Ishikawa (cell line): ENCODE measurements around the gene SCN2B.

Experiments
- CREB1 ChIP-seq: IDR thresholded peaks from 2 replicates; pipeline ENCODE4 v1.6.1; 2012; ENCODE audit warnings: low read depth
- EGR1 ChIP-seq: IDR thresholded peaks from 2 replicates; pipeline ENCODE4 v1.6.1; 2012
- EP300 ChIP-seq: IDR thresholded peaks from 2 replicates; pipeline ENCODE4 v1.6.1; 2012; ENCODE audit warnings: borderline replicate concordance
- FOXM1 ChIP-seq: IDR thresholded peaks from 2 replicates; pipeline ENCODE4 v1.6.1; 2012; ENCODE audit warnings: low read depth, borderline replicate concordance
- NFIC ChIP-seq: IDR thresholded peaks from 2 replicates; pipeline ENCODE4 v1.6.1; 2012
- TAF1 ChIP-seq: IDR thresholded peaks from 2 replicates; pipeline ENCODE4 v1.6.1; 2012; ENCODE audit warnings: low read depth, mild to moderate bottlenecking
- TCF12 ChIP-seq: IDR thresholded peaks from 2 replicates; pipeline ENCODE4 v1.6.1; 2012; ENCODE audit warnings: low read depth
- TEAD4 ChIP-seq: IDR thresholded peaks from 2 replicates; pipeline ENCODE4 v1.6.1; 2012
- YY1 ChIP-seq: IDR thresholded peaks from 2 replicates; pipeline ENCODE4 v1.6.1; 2012; ENCODE audit warnings: low read depth
- ZBTB7A ChIP-seq: IDR thresholded peaks from 2 replicates; pipeline ENCODE4 v1.6.1; 2012; ENCODE audit warnings: low read depth
- TF ChIP-seq, protein P1 (sequence below): IDR thresholded peaks from 2 replicates; pipeline ENCODE4 v1.6.1; 2012
- TF ChIP-seq, protein P2 (sequence below): IDR thresholded peaks from 2 replicates; pipeline ENCODE4 v1.6.1; 2012; ENCODE audit warnings: low read depth, mild to moderate bottlenecking
- TF ChIP-seq, protein P3 (sequence below): IDR thresholded peaks from 2 replicates; pipeline ENCODE4 v1.6.1; 2012

Gene SCN2B

DNA sequence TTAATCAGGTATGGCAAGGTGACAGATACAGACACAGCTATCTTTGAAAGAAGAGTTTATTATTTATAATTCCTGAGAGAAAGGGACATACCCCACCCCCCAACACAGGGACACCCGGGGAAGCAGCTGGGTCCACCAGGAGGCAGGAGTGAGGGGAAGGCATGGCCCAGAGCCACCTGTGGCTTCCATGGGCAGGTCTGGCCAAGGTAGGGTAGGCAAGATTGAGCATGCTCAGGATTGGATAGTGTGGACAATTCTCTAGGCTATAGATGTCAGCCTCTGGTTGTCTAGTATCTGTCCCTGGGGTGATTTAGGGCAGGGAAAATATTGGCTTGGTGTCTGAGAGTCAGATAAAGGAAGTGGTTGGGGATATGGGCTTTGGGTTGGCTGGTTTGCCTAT lies 62.2 kb downstream of the SCN2B start:
- TF ChIP-seq NFIC (no peak), ZBTB7A (no peak), YY1 (no peak), EGR1 (no peak), CREB1 (no peak)
- TF ChIP-seq, protein P1, sequence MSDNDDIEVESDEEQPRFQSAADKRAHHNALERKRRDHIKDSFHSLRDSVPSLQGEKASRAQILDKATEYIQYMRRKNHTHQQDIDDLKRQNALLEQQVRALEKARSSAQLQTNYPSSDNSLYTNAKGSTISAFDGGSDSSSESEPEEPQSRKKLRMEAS = no peak
- TF ChIP-seq, protein P2, sequence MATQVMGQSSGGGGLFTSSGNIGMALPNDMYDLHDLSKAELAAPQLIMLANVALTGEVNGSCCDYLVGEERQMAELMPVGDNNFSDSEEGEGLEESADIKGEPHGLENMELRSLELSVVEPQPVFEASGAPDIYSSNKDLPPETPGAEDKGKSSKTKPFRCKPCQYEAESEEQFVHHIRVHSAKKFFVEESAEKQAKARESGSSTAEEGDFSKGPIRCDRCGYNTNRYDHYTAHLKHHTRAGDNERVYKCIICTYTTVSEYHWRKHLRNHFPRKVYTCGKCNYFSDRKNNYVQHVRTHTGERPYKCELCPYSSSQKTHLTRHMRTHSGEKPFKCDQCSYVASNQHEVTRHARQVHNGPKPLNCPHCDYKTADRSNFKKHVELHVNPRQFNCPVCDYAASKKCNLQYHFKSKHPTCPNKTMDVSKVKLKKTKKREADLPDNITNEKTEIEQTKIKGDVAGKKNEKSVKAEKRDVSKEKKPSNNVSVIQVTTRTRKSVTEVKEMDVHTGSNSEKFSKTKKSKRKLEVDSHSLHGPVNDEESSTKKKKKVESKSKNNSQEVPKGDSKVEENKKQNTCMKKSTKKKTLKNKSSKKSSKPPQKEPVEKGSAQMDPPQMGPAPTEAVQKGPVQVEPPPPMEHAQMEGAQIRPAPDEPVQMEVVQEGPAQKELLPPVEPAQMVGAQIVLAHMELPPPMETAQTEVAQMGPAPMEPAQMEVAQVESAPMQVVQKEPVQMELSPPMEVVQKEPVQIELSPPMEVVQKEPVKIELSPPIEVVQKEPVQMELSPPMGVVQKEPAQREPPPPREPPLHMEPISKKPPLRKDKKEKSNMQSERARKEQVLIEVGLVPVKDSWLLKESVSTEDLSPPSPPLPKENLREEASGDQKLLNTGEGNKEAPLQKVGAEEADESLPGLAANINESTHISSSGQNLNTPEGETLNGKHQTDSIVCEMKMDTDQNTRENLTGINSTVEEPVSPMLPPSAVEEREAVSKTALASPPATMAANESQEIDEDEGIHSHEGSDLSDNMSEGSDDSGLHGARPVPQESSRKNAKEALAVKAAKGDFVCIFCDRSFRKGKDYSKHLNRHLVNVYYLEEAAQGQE = no peak

DNA sequence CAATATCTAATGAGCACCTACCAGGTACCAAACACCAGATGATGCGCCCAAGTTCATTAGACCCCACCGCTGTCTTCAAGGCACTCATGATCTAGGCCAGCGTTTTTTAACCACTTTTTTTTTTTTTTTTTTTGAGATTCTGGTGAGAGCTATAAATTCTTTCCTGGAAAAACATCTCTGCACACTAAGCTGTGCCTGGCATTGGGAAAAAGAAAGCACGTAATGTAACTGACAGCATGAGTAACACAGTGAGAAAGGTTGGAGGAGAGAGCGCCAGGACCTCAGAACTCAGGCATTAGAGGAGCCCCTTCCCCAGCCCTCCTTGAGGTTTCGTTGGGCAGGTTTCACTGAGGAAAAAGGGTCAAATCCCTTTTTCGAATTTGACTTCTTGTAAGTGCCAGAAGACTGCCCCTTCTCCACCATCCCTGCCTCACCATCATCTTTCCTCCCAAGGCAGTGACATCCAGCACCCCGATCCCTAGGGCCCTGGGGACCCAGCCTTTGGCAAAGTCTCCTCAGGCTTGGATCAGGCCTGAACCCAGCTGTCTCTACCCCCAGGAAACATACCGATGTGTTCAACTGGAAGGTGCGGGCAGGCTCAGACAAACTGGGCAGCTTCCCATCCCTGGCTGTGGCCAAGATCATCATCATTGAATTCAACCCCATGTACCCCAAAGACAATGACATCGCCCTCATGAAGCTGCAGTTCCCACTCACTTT lies 63.6 kb downstream of the SCN2B start:
- TF ChIP-seq TCF12 = no peak
- TF ChIP-seq, protein P1 = no peak
- TF ChIP-seq CREB1 = no peak
- TF ChIP-seq ZBTB7A = no peak
- TF ChIP-seq, protein P3, sequence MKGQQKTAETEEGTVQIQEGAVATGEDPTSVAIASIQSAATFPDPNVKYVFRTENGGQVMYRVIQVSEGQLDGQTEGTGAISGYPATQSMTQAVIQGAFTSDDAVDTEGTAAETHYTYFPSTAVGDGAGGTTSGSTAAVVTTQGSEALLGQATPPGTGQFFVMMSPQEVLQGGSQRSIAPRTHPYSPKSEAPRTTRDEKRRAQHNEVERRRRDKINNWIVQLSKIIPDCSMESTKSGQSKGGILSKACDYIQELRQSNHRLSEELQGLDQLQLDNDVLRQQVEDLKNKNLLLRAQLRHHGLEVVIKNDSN = no peak
- TF ChIP-seq TAF1 = no peak
- no peak for TF ChIP-seq FOXM1
- TF ChIP-seq EP300 = no peak
- TF ChIP-seq YY1 = no peak
- no peak for TF ChIP-seq TEAD4
- TF ChIP-seq, protein P2 = no peak
